HG02642 (cell line): ENCODE data around the gene PEMT.

Source experiments
- ATAC-seq: cut with Tn5 transposase; IDR thresholded peaks from one replicate; pipeline ENCODE4 v1.9.1; 2021; ENCODE audit warnings: mild to moderate bottlenecking; ENCODE audit not compliant: unreplicated experiment, poor library complexity

Gene PEMT

GRCh38 chr17:17518014-17518413 is 73.5 kb downstream of the PEMT start:
- ATAC-seq, result no peak

- ATAC-seq, result no peak
These were observed 74.4 kb downstream of the PEMT start for GRCh38 chr17:17516941-17517720.

GRCh38 chr17:17515934-17516930 is 75.3 kb downstream of the PEMT start:
- no peak for ATAC-seq

DNA sequence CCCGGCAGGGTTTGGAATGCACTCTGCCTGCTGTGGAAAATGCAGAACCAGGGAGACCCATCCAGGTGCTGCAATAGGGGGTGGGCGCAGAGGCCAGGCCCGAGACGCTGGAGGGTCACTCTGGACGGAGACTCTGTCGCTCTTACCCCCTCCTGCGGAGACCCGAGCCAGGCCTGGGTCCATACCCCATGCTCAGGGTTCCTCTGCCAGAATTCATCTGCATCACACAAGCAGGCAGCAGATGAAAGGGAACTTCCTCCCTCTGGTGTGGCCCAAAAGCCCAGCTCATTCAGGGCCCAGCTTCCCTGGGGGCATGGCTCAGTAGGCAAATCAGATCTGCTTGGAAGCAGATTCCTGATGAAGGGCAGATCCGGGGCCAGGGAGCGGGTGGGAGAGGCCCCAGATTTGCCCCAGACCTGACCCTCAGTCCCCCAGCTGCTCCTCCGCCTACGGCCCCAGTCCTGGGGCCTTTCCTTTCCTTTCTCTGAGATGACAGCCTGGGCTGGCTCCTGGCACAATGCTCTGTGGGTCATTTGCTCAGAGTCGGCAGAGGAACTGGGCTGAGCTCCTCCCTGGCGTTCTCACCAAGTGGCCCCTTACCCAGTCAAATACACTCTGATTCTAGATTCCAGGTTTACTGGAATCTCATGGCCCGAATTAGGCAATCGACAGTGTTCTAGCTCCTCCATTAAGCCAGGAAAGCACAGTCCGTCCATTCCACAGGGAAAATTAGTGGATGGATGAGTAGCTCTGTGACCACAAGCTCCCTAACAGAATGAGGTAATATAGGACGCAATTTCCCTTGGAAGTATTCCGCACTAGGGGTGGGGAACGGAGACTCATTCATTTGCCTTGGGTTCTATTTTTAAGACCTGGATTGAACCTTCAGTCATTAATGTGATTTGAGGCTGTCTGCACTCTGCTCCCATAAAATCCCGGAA is 76.2 kb downstream of the PEMT start:
- ATAC-seq, result no peak

- ATAC-seq, result no peak
These were observed 77.0 kb downstream of the PEMT start for GRCh38 chr17:17514361-17514992.

- no peak for ATAC-seq
These were observed 77.9 kb downstream of the PEMT start for GRCh38 chr17:17513626-17514025.

GRCh38 chr17:17512866-17513265 is 78.6 kb downstream of the PEMT start:
- no peak for ATAC-seq

GRCh38 chr17:17511881-17512858 is 79.3 kb downstream of the PEMT start:
- ATAC-seq, result no peak

DNA sequence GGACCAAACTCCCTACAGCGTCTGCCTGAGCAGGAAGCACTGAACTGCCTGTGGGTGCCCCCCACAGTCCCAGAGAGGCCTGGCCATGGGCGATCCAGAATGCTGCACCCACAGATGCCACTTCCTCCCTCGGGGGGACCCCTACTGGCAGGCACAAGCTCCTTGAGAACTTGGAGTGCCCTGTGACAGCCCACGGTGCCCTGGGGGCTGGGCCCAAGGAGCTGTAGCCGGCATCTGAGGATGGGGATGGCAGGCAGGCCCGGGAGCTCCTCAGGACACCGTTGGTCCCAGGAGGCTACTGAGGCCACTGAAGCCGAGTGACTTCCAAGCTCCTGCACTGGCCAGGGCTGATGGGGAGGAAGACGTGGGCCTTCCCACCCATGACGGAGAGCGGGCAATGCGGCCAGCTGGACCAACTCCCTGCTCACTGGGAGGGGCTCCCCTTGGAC is 80.2 kb downstream of the PEMT start:
- ATAC-seq, result no peak

GRCh38 chr17:17510456-17511292 is 80.8 kb downstream of the PEMT start:
- no peak for ATAC-seq

- ATAC-seq, result no peak
These were observed 81.7 kb downstream of the PEMT start for GRCh38 chr17:17509601-17510425.

DNA sequence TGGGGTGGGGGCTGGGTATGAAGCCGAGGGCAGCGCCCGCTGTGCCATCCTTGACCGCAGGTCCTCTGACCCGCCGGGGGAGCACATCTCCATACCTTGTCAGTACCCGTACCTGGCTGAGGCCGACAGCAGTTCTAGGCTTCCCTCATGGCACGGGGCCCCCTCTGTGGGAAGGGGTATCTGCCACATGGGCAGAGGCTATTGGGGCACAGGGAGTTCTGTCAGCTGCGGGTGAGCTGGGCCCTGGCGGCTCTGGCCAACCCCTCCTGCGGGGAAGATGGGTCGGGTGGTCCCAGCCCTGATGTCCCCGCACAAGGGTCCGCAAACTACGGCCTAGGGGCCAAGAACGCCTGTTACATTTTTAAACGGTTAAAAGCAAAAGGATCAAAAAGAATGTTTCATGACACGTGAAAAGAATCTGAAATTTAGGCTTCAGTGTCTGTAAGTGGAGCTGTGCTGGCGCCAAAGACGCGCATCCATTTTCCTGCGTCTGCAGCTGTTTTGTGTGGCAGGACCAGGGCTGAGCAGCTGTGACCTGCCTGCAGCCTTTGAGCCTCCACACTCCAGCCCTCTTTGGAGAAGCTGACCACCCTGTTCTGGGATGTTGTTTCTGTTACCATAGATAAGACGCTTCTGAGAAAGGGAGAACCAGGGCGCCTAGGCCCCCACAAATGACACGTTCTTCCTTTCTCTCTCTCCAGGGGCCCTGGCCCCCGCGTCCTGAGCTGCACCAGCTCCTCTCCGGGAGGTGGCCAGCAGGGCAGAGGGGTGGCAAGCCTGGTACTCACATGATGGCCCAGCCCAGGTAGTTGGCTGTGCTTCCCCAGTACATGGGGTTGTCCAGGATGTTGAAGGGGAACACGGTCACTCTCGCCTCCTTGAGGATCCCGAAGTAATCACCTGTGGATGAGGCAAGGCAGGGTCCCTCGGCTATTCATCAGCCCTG is 82.6 kb downstream of the PEMT start:
- ATAC-seq, result no peak

- no peak for ATAC-seq
These were observed 83.4 kb downstream of the PEMT start for GRCh38 chr17:17508019-17508535.

DNA sequence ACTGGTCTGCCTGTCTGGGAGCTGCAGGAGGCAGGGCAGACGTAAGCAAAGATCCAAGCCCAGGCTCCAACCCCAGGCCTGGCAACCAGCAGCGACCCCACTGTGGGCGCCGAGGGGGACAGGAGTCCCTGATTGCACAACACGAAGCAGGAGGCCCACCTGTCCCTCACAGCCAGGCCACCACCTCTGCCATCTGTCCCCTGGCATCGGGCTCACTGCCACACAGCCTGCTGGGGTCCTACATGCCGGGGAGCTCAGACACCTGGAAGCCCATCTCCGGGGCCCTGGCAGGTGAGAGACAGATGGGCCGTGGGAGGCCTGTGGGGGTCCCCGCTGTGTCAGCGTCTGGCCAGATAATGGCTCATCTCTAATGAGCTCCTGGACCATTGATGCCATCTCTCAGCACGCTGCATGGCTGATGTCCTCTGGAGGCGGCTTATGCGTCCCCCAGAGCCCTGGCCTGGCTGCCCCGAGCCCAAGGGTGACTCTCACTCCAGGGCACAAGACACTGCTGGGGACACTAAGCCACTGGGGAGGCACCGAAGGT is 84.0 kb downstream of the PEMT start:
- no peak for ATAC-seq

DNA sequence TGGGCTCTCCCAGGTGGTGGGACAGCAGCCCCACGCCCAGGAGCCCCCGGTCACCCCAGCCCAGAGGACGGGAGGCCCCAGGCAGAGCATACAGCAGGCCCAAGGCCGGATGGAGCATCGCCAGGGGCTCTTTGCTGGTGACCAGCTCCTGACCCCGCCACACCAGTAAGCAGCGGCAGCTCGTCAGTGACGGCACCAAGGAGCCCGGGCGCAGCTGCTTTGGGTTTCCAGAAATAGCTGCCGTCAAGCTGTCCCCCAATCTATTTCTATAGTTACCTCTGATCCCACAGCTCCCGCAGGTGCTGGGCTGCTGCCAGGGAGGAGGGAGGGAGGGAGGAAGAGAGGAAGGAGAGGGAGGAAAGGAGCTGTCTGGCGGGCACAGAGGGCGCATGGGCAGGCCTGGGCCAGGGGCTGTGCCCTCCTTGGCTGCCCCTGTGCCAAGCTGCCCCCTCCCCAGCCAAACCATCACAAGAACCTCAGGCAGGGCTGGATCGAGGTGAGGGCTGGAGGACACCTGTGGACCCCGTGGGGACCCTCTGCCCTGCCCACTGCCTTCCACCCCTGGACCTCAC is 84.5 kb downstream of the PEMT start:
- ATAC-seq, result no peak
